Measurements from ENCODE around the gene SLC37A3. TPM values are rescaled to one million over a fixed set of nuclear protein-coding genes. Genes with fewer than 3 reads are reported as not detected.

The SLC37A3 gene
- polyA plus RNA-seq, 2 of the 4 experiments (the other 2 are of a cell fraction) = 26.9 to 53.2 TPM

DNA sequence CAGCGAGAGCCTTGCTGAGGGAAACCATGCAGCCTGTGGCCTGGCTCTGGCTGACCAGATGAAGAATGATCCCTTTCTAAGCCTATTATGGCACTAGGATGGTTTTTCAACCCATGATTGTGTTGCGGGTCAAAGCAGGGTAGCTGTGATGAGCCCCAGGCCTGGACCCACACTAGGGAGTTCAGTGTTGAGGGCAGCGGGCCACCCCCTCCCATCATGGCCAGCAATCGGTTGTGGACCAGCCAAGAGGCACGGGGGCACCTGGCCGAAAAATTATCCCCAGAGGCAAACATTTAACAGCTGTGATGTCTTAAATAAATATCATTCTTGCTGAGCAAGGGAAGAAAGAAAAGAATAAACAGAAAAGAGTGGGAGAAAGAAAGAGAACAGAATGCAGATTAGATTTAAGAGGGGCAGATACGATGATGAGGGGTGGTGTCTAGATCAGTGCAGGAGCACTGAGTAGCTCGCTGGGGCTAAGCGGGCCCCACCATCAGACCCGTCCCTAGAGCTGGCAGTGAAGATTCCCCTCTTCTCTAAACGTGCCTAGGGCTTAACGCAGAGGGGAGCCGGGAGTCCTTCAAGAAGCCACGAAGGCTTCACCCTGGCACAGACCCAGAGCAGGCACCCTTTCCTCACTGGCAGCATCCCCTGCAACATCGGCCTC is 82.7 kb downstream of the SLC37A3 start:
- FAIRE-seq (no peak), DNase-seq (ENCODE audit: low read depth in 1 of 2, low spot score in 1 of 2) (no peak), ATAC-seq (no peak; a peak in 2 of 6 replicates)
- Histone ChIP-seq H3K27ac (peak overlapping the region; percentile 71 to 83), H3K4me1 (peaks cover 42% of the 10 kb centered on the region), H3K4me2 (peak overlapping the region; percentile 69), H3K4me3 (no peak overlapping the region), H3K9me3 (peaks cover 7% of the 10 kb centered on the region; the same call in 1 of the 3 replicates)
- 83% methylated on average over 12 of the region's 15 CpGs for WGBS (ENCODE audit: missing lambda C conversion rate)
- ChIA-PET POLR2A (interaction anchor here (0.7 to 1.7 kb wide), 3 partner anchors 139 to 257 kb away, joined by 3 to 14 read pairs (median 7); partner anchors contain the start of gene KDM7A), CTCF (interaction anchor here (0.5 to 3.7 kb wide), 10 partner anchors 8 to 234 kb away, joined by 3 to 33 read pairs (median 3); no protein-coding TSS in a partner anchor)
- TF ChIP-seq, protein P1, sequence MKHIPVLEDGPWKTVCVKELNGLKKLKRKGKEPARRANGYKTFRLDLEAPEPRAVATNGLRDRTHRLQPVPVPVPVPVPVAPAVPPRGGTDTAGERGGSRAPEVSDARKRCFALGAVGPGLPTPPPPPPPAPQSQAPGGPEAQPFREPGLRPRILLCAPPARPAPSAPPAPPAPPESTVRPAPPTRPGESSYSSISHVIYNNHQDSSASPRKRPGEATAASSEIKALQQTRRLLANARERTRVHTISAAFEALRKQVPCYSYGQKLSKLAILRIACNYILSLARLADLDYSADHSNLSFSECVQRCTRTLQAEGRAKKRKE (CRISPR knock-in tag; IDR thresholded peaks at IDR 0.05; ENCODE audit: low read depth) = no peak
- TF ChIP-seq POLR2A (IDR thresholded peaks at IDR 0.05; ENCODE audit: low read length) (no peak), KDM5A (IDR thresholded peaks at IDR 0.05) (no peak), HOXB13 (CRISPR knock-in tag; IDR thresholded peaks at IDR 0.05; ENCODE audit: low read depth) (no peak), FOSB (CRISPR knock-in tag; IDR thresholded peaks at IDR 0.05) (no peak), HOXB5 (CRISPR knock-in tag; IDR thresholded peaks at IDR 0.05) (no peak), PBX3 (IDR thresholded peaks at IDR 0.05) (no peak), ELK1 (IDR thresholded peaks at IDR 0.05; ENCODE audit: low read depth, low read length) (no peak), EP300 (IDR thresholded peaks at IDR 0.05) (no peak), RCOR1 (IDR thresholded peaks at IDR 0.05; ENCODE audit: low read depth, low read length) (no peak), POLR2AphosphoS2 (conservative IDR thresholded peaks at IDR 0.05; ENCODE audit: low read length) (no peak), RFX5 (IDR thresholded peaks at IDR 0.05) (no peak), TFCP2L1 (CRISPR knock-in tag; IDR thresholded peaks at IDR 0.05) (no peak)

- WGBS (ENCODE audit: missing lambda C conversion rate) = 74% methylated on average over 21 of the region's 21 CpGs
- Histone ChIP-seq H3K27ac (peak overlapping the region; percentile 71 to 83), H3K4me1 (peaks cover 50% of the 10 kb centered on the region), H3K4me3 (no peak overlapping the region), H3K4me2 (peak overlapping the region; percentile 69), H3K9me3 (peaks cover 7% of the 10 kb centered on the region; the same call in 1 of the 3 replicates)
- 0 out of 6 replicates have a peak, but pooled peaks of 1 of the 2 experiments have one; percentile 11 for ATAC-seq
- DNase-seq (ENCODE audit: low read depth in 1 of 2, low spot score in 1 of 2) = no peak
- CTCF ChIA-PET = interaction anchor here (0.5 to 3.7 kb wide), 6 partner anchors 7 to 233 kb away, joined by 3 to 33 read pairs (median 4); no protein-coding TSS in a partner anchor
- POLR2A ChIA-PET = no interaction called here
- TF ChIP-seq MAFK (IDR thresholded peaks at IDR 0.05; ENCODE audit: partially characterized antibody) (no peak), EHMT2 (IDR thresholded peaks at IDR 0.05; ENCODE audit: low read depth) (no peak), ZSCAN20 (CRISPR knock-in tag; IDR thresholded peaks at IDR 0.05) (no peak), JUN (IDR thresholded peaks at IDR 0.05) (no peak), TP53 (CRISPR knock-in tag; IDR thresholded peaks at IDR 0.05) (no peak), HOXB5 (CRISPR knock-in tag; IDR thresholded peaks at IDR 0.05) (no peak), CTCF (IDR thresholded peaks at IDR 0.05) (no peak), RAD21 (conservative IDR thresholded peaks at IDR 0.05 in 1 of 2, IDR thresholded peaks at IDR 0.05 in 1 of 2) (no peak), BCL3 (IDR thresholded peaks at IDR 0.05) (no peak), ZNF302 (CRISPR knock-in tag; IDR thresholded peaks at IDR 0.05) (no peak), POLR2A (IDR thresholded peaks at IDR 0.05; ENCODE audit: low read length) (no peak), MAZ (IDR thresholded peaks at IDR 0.05; ENCODE audit: borderline replicate concordance, low read depth, low read length) (no peak)
- TF ChIP-seq, protein P2, sequence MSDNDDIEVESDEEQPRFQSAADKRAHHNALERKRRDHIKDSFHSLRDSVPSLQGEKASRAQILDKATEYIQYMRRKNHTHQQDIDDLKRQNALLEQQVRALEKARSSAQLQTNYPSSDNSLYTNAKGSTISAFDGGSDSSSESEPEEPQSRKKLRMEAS (IDR thresholded peaks at IDR 0.05) = no peak
- no peak for FAIRE-seq
Observed at GRCh38 chr7:140314573-140315480, 83.5 kb downstream of the SLC37A3 start.
